CD4-positive, alpha-beta T cell treated with Interleukin-6 for 4 hours (primary cell): ENCODE measurements around the gene TPRG1L.
A peak's percentile ranks its signal among the peaks of the same experiment; 100 is the strongest.

Experiments used
- DNase-seq: peaks from one replicate; pipeline ENCODE4 v3.0.0-alpha.2; 2020; ENCODE audit warnings: mixed read lengths

TPRG1L gene

DNA sequence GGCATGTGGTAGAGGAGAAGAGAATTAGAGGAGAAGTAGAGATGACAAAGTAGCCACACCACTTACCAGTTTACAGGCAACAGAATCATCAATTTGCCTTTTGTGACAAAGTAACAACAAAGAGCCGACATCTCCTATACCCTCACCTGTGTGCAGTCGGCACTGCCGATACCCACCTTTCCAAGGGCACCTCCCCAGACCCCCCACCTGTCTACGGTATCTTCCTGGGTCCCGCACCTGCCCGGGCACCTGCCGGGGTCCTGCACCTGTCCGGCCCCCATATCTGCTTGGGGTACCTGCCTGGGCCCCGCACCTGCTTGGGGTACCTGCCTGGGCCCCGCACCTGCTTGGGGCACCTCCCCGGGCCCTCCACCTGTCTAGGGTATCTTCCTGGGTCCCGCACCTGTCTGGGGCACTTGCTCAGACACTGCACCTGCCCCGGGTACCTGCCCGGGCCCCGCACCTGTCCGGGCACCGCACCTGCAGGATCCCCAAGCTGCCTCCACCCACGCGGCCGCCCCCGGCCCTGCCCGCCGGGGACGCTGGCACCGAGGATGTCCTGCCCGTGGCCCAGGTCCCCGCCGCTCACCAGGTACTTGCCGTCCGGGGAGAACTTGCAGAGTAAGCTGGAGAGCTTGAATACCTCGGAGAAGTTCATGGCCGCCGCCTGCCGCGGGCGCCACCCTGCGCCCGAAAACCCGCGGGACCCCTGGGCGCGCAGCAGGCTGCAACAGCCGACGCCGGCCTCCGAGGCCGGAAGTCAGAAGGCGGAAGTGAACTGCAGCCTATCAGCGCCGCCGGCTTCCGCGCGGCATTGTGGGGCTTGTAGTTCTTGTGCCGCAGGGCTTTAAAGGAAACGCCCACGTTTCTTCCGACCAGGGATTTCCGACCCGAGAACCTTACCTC, 24.8 kb downstream of the TPRG1L start, which contains the start of gene WRAP73:
TSS of gene WRAP73 (minus strand) at position 762 of the 906 bp plus-strand sequence. CDS start at position 658, 104 bp downstream.
- peak; percentile 92 for DNase-seq

DNA sequence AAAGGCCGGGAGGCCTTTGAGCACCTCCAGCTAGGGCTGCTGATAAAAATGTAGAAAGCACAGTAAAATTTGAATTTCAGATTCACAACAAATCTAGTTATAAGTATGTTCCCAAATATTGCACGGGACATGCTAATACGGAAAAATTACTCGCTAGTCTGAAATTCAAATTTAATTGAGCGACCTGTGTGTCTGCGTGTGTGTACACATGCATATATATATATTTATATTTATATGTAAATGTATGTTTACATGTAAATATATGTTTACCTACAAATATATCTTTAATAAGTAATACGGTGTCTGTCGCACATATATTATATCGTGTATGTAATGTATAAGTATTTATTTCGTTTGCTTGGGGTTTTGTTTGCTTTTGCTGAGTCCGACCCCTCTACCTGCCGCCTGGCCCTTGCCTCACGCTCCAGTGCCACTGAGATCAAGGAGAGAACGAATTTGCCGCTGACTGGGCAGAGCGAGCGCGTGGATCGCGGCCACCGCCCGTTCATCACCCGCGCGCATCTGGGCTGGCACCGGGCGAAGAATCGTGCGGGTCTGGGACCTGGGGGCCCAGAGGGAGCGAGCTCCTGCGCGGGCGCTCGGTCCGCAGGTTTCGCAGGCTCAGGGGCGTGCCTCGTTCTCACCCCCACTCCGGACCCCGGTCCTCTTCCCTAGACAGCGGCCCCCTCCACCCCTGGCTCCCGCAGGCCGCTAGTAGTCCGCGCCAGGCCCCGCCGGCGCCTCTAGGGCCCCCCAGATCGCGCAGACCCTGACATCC, 25.6 kb downstream of the TPRG1L start:
- no peak for DNase-seq

DNA sequence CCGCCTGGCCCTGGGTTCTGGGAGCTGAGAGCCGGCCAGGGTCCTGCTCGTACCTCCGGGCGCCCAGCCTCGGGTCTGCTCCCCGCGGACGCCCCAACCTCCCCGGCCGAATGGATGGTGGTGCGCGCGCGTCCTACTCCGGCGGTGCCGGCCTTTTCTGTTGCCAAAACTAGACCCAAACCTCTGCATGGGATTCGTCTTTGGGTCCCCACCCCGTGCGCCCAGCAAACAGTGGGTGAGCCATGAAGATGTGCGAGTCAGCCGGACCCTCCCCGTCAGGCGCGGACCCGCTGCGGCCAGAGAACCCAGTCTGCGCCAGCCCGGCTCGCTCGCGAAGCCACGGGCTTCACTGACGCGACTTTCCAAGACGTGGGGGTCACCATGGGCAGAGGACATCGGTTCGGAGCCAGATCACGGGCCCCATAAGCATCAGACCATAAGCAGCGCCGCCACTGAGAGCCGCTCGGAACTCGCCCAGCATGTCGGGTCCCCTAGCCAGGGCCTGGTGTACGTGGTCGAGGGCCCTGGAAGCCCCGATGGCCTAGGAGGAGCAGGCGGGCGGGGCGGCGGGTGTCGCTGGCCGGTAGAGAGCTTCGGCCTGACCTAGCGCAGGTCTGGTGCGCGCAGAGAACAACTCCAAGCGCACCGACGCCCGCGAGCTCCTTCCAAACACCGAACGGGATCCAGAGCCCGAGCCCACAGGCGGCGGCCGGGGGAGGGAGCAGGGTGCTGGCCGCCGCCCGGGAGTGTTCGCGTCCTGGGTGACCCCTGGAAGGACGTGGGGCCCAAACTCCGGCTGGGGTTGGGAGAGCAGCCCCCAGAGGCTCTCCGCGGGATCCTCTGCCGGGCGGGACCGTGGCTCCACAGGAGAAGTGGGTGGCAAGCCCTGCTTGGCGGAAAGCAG, 26.5 kb downstream of the TPRG1L start:
- no peak for DNase-seq

DNA sequence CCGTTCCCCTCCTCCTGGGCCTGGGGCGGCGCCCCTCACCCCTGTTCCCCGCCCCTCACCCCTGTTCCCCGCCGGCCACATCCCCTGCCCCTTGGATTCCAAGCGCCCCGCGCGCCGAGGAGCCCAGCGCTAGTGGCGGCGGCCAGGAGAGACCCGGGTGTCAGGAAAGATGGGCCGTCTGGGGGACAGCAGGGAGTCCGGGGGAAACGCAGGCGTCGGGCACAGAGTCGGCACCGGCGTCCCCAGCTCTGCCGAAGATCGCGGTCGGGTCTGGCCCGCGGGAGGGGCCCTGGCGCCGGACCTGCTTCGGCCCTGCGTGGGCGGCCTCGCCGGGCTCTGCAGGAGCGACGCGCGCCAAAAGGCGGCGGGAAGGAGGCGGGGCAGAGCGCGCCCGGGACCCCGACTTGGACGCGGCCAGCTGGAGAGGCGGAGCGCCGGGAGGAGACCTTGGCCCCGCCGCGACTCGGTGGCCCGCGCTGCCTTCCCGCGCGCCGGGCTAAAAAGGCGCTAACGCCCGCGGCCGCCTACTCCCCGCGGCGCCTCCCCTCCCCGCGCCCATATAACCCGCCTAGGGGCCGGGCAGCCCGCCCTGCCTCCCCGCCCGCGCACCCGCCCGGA, 27.2 kb downstream of the TPRG1L start, which contains the start of gene TP73:
TSS of gene TP73 (plus strand) at position 587 of the 618 bp plus-strand sequence. CDS start 29,850 bp downstream, outside the sequence.
- no peak for DNase-seq

DNA sequence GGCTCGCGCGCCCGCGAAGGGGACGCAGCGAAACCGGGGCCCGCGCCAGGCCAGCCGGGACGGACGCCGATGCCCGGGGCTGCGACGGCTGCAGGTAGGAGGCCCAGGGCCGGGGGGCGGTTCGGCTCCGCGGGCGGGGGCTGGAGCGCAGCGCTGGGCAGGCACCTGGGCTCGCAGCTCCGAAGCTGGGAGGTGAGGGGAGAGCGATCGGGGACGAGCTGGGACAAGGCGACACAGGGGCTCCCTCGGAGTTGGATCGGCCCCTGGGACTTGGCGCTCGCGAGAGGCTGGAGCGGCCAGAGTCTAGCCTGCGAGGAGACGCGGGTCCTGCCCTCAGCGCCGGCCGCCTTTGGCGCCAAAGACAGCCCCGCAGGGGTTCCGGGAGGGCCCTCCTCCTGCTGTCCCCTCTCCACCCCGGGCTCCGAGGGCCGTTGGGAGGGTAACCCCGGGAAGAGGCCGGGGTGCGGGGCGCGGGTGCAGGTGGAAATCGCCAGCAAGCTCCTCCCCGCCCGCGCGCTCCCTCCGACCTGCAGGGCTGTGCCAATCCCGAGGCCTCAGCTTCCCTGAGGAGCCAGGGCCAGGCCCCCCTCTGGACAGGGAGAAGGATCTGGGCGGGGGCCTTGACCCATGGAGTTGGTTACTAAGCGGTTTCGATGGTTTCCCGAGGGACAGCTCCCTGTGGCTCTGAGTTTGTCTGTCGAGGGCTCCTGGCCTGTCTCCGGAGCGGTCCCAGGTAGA, 27.9 kb downstream of the TPRG1L start:
- no peak for DNase-seq

DNA sequence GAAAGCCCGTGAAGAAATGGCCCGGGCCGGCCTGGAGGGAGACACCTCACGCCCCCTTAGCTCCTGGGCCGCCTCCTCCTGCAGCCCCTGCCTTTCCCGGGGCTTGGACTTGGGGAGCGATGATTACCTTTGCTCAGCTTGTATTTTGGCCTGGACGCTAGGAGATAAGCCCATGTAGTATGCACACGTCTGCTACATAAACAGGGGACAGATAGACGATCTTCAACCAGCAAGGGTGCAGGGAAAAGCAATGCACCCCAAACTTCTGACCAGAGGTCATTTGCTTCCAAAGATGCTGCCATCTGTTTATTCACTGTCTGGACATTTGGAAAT, 28.4 kb downstream of the TPRG1L start:
- DNase-seq = no peak

DNA sequence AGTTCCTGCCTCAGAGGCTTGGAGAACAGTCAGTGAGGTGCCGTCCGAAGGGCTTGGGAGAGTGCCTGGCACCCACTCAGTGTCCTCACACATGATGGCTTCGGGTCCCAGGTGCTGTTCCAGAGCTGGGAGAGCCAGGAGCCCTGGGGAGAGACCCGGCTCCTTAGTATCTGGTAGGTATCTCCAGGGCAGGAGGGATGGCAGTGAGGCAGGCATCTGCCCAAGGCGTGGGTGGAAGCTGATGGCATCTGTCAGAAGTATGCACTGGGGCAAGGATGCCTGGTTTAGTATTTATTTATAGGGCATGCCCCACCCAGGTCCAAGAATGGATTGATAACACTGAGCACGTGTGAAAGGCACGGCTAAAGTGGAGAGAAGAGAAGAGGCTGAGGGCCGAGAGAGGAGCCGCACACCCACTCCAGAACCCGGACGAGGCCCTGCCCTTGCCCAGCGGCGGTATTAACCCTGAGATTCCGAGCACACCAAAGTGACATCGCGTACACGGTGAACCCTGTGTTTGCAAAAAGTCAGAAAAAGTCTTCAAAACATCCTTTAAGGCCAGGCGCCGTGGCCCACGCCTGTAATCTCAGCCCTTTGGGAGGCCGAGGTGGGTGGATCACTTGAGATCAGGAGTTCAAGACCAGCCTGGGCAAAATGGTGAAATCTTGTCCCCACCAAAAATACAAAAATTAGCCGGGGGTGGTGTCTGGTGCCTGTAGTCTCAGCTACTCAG, 29.9 kb downstream of the TPRG1L start:
- DNase-seq = no peak

DNA sequence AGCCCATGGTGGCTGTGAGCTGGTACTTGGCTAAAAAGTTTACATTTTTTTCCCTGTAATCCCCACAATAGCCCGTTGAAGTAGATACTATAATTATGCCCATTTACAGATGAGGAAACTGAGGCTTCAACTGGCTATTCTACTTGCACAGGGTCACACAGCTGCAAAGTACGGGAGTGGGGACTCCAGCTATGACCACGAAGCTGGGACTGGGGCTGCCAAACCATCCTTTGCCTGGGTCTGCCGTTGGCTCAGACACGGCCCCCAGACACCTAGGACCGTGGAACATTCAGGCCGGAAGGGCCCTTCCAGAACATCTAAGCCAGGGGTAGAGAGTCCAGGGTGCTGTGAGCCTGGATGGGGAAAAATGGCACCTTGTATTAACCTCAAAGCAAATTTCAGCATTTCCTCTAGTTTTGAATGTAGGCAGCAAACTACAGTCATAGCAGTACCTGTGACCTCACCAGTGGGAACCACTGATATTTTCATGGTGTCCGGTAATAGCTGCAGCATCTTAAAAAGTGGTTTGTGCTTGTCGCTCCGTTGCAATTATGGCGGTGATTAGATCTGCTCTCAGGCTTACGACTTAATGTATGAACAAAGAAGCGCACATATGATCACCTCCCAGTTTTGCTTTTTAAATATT, 31.8 kb downstream of the TPRG1L start:
- DNase-seq = no peak

DNA sequence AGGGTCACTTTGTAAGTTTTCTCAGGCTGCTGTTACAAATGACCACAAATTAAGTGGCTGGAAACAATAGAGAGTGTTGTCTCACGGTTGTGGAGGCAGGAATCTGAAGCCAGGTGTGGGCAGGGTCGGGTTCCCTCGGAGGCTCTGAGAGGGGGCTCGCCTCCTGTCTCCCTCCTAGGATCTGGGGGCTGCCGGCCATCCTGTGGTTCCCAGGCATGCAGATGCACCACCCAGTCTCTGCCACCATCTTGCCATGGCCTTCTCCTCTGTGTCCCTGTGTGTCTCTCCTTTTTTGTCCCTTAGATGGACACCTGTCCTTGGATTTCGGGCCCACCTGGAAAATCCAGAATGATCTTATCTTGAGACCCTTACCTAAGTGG, 32.3 kb downstream of the TPRG1L start:
- no peak for DNase-seq

DNA sequence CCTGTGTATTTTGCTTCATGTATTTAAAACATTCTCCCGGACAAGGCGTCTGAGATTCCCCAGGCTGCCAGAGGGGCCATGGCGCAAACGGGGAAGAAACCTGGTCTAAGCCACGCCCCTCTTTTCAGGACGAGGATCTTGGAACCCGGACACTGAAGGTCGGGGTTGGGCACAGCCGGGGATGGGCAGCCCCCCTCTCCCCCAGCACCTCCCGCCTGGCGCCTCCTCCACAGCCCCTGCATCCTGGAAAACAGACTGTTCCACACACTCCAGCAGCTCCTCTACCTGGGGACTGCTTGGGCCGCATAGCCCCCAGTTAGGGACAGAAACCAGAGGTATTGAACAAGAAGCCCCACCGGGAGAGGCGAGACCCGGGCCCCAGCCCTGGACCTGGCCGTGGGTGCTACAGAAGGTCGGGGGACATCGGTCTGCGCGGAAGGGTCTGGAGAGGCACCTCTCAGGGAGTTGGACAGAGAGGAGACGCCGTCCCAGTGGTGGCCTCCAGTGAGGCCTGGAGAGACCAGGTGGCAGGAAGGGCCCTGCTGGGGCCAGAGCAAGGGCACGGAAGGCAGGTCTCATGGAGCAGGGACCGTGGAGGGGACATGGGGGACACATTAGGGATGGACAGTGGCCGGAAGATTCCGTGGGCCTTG, 32.9 kb downstream of the TPRG1L start:
- DNase-seq = no peak

DNA sequence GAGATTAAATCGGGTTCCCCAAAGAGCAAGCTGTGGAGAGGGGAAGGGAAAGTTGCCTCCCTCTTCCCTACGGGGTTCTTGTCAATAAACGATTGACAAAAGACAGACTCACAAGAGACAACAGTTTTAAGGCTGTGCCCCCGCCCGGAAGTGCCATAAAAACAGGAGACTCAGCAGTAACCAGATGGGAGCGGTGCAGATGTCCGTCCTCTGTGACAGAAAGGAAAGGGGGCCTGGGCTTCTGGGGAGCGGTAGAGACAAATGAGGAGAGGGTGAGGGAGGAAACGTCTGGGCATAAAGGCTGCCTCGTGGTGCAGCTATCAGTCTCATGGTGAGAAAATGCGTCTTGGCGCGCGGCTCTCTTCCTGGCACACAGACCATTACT, 33.4 kb downstream of the TPRG1L start:
- DNase-seq = no peak

DNA sequence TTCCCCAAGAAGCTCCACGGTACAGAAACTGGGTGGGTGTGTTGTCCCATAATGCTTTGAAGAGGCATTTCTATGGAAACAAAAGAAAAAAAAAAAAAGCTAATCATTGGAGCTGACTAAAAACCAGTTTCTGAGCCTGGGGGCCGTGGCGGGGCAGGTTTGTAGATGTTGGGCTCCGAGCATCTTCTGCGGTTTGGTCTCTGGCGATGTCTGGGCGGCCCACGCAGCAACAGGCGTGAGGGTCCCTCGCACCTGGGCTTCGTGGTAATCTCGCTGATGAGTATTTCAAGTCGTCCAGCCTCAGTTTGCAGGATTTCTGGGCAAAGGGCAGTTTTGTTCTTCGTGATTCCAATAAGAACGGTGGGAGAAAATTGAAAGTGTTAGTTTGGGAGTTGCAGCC, 34.3 kb downstream of the TPRG1L start:
- no peak for DNase-seq

DNA sequence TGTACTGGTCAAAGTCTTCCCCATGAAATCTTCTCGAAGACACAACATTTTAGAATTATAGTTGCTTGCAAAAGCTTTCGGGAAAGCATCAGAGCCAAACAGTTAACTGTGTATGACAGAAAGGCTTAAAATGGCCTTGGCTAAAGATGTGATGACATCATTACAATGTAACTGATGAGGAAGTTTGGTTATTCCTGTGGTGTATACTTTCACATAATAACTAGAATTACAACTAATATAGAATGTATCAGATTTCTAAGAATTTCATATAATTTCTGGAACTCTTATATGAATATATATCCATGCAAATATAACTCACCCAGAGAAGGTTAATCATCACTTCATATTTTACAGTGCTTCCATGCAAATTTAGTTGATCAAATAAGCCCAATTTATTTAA, 35.9 kb downstream of the TPRG1L start:
- no peak for DNase-seq

DNA sequence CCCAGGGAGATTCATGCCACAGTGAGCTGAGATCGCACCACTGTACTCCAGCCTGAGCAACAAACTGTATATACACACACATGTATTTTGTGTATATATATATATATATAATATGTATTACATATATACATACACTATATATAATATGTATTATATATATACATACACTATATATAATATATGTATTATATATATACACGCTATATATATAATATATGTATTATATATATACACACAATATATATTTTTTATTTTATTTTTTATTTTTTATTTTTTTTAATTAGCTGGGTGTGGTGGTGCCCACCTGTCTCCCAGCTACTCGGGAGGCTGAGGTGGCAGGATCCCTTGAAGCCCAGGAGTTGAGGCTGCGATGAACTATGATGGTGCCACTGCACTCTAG, 36.8 kb downstream of the TPRG1L start:
- DNase-seq = no peak

DNA sequence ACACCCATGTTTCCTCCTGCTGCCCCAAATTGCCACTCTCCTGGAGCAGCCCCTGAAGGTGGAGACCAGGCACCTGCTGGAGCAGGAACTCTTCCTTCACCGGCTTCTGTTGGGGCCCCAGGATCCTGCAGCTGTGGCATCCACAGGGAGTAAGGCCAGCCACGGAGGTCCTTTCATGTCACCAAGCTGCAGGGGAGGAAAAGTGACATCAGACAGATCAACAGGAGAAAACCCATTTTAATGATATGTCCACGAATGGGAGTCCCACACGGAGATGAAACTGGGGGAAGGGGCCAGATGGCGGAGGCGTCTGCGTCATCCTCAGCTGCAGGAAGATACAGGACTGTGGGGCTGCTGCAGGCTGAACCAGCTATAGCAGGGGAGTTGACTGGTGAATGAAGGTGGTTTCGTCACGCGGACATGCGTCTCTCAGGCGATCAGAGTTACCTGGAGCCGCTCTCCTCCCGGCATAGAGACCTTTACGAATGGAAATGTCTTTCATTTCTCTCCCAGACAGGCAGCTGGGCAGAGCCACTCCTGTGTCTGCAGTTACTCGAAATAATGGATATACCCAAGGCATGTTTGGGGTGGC, 37.4 kb downstream of the TPRG1L start:
- DNase-seq = no peak

DNA sequence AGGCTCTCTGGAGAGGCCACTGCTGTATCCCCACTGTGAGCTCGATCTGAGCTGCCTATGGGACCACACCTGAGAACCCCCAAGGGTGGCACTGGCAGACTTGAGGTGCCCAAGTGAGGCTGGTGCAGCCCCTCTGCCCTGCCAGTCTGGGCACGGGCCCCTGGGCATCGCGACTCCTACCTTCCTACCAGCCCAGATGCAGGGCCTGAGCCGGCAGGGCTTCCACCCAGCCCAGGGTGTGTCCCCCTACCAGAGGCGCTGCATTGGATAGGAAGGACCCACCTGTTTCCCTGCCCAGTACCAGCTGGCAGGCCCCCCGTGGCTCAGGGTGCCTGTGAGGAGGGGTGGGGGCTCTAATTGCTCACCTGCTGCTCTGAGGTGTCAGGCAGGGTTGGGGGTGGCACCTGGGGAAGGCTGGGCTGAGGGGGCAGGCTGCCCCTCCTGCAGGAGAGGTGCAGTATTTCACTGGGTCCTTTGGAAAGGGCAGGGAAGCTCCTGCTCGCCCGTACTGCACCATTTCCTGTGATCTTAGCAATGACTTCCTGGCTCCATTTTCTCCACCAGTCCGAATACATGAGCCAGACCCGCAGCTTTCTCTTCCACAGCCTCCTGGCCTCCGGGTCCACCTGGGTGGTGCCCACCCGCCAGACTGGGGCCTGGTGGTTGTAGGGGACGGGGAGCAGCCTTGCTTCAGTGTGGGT, 39.3 kb downstream of the TPRG1L start:
- DNase-seq = no peak

DNA sequence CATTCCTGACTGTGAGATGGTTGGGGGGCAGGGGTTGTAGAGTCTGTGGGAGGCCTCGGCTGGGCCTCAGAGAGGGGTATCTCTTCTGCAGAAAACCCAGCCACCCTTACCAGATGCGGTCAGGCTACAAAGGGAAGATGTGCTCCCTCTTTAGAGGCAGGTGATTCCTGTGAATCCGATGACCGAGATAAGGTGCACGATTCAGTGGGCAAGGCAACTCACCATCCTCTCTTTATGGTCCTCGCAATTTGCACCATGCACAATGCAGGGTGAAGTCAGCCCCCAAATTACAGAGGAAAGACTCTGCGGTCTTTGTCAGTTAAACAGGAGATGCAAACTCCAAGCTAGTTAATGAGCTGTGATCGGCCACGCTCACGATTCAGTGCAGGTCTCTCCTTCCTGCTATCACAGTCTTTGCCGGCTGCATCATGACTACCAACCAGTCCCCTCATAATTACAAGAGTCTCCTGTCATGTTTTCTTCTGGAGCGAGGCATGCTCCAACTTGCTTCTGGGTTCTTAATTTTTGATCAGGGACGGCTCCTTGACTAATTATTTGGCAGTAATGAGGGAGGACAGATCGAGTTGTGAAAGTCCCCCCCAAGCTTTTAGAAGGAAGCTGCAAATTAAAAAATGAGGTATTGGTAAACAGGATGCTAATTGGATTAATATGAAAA, 40.0 kb downstream of the TPRG1L start:
- DNase-seq = no peak

DNA sequence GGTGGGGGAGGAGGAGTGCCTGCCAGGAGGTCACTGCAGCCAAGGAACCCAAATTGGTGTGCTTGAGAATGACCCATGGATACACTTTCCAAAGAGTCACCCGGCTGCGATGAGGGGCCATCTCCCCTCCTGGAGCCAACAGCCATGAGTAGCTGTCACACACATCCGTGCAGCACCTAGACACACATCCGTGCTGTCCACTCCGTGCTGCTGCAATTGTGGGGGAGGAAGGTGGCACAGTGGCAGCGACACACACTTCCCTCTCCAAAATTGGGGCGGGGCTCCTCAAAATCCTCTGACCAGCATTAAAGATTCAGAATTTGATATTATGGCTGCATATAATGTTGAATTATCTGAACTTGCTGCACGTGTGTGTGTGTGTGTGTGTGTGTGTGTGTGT, 43.3 kb downstream of the TPRG1L start:
- no peak for DNase-seq
